Effector CD8-positive, alpha-beta T cell (primary cell): ENCODE results near the gene SORCS2.
"Not testable (repeated sequence)": the region's sequence is repeated elsewhere in the genome, so short reads cannot be mapped to it uniquely, and the experiment has no call there.

Source experiments
- DNase-seq: peaks from one replicate; lab custom pipeline; 2025; lab: John Stamatoyannopoulos, UW

Gene SORCS2

DNA sequence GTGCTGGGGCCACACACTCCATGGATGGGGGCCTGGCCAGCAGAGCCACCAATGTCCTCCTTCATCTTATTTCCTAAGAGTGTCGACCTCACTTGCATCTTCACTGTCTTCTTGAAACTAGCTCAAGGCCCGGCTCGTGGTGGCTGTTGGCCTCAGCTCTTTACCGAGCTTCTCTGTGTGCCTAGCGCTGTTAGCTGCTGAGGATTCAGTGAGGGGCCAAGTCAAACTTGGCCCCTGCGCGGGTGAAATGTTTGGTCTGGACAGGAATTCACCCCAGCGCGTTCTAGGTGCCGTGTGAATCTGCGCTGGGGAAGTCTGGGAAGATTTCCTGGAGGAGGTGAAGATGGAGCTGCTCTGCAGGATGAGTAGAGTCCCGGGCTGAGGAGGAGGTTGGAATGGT, 8.5 kb downstream of the SORCS2 start:
- DNase-seq, result no peak

DNA sequence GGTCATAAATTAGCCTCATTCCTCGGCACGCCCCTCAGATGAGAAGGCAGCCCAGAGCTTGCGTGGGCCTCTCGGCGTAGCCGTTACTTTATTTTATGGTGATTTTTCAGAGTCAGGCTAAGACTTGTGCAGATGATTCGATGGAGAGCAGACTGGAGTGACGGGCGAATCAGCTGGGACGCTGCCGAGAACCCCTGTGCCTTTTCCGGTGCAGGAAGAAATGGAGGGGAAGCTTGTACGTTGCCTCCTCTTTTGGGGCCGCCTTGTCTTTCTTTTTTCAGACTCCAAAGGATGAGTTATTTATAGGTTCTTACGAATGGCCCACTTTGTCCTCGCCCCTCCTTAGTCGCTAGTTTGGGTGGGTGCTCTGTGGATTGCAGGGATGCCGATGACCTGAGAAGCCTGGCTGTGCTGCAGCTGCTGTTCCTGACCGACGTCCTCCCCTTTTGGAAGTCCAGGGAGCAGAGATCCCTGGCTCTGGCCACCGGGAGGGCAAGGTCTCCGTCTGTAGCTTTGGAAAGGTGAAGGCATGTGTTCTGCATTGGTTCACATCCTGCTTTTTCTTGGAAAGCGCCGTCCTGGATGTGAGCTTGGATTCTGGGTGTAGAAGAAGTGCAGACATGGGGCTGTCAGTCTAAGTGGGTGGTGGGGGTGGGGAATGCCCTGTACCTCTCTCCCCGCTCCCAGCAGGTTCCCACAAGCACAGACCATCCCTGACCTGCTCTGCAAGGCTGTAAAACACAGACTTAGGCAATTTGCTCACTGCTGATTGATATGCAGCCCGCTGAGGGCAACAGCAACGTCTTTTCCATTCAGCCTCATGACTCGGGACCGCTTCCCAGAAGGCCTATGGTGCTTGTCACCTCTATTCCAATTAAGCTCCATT, 9.3 kb downstream of the SORCS2 start:
- DNase-seq, result no peak

GRCh38 chr4:7202411-7202810, 10.1 kb downstream of the SORCS2 start:
- DNase-seq, result no peak

DNA sequence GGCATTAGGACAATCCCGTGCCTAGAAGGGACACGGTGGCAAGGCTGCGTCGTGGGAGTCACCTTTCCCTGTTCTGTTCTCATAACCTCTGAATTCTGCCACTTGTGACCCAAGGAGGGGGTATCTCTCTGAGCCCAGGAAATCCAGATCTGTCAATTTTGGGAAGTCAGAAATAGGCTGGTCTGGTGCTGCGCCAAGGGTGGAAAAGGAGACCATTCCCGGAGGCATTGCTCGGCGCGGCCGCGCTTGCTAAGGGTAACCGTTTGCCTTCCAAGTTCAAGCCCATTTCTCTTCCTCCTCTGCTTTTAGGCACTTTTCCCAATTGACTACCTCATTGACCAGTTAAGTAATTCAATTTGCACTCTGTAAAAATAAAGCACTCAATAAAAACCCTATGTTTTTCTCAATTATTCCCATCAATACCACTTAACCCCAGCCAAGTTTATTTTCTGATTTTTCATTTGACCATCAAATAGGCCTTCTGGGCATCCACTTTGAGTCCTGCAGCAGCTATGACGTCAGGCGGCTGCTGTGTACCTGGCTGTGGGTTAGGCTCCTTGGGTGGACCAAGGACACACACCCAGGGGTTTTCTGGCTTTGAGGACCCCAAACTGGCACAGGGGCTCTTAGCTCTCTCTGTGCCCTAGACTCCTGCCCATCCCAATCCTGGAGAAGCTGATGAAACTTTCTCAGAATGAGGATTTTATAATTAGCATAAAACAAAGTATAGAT, 12.5 kb downstream of the SORCS2 start:
- no peak for DNase-seq

DNA sequence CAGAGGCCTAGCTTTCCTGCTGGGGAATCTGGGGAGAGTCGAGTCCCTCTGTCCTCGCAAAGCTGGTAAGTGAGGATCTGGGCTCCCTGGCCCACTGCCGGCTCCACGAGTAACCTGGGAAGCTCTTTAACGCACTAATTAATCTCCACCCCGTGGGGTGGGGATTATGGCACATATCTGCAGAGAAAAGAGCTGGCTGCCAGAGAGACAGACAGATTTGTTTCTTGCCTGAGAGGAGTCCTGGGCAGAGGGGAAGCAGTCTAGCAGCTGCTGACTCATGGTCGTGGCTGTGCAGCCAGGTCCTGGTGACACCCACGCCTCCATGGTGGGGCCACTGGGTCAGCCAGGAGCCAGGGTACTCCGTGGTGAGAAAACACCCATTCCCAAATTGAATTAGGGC, 14.0 kb downstream of the SORCS2 start:
- DNase-seq, result no peak

- no peak for DNase-seq
These were observed 14.7 kb downstream of the SORCS2 start for GRCh38 chr4:7206911-7207567.

DNA sequence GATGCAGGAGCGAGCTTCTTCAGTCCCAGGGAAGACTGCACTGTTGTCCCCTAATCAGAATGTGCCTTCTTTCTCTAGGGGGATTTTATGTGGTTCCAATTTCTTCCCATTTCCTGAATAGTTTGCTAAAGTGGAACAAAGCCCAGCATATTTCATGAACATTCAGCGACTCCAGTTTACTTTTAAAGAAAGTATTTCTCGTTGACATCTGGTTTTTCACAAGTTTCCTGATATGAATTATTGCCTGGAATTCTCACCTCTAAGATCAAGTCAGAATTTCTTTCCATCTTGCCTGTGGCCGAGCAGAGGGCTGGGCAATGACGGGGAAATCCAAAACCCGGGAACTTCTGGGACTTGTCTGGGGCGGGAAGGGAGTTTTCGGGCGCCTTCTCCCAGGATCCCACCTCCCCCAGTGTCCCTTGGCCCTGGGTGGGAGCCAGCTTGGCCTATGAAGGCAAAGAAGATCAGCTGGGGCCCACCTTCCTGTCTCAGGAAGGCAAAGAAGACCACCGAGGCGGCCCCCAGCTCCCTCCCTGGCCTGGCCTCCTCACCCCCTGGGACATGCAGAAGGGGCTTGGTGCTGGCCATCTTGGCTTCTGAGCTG, 15.4 kb downstream of the SORCS2 start:
- no peak for DNase-seq

GRCh38 chr4:7208509-7209451, 16.4 kb downstream of the SORCS2 start:
- DNase-seq, result no peak

- no peak for DNase-seq
These were observed 17.4 kb downstream of the SORCS2 start for GRCh38 chr4:7209699-7210098.

DNA sequence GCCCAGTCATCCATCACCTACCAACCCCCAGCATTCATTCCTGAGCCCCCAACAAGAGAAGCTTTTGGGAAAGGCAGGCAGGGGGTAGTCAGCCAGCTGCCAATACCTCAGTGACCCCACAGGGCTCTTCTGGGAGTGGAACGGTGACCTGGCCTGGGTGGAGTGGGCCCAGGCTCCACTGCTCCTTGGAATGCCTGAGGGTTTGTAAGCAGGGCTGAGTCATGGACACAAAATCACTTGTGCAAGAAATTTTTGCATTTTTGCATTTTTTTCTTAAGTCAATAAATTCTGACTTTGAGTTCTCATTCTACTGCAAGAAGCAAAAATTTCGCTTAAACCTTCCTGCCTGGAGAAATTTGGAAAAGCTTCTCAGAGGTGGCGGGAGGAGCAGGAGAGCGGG, 18.5 kb downstream of the SORCS2 start:
- DNase-seq, result no peak

DNA sequence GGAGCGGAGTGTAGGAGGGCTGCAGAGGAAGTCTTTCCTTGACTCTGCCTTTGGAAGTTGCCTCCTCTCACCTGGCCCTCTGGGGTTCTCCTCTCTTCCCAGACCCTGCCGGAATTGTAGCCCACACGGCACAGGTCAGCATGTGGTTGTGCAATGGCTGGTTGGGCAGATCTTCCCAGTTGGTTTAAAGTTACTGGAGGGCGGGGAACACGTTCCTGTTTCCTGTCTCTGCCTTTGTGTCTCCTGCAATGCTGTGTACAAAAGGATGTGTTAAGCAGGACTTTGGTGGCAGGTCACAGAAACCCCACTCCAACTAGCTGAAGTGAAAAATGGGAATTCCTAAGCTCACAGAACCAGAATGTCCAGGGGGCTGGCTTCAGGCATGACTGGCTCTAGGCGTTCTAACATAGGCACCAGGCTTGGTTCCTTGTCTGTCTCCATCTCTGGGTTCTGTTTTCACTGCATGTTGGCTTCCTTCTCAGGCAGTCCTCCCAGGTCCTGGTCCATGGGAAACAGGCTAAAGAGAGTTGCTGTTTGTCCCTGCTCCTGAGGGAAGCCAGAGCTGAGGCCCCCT, 19.9 kb downstream of the SORCS2 start:
- DNase-seq, result no peak

- no peak for DNase-seq
These were observed 20.6 kb downstream of the SORCS2 start for GRCh38 chr4:7212921-7213320.

- DNase-seq, result no peak
These were observed 21.5 kb downstream of the SORCS2 start for GRCh38 chr4:7213807-7214206.

GRCh38 chr4:7214359-7214758, 22.0 kb downstream of the SORCS2 start:
- no peak for DNase-seq

DNA sequence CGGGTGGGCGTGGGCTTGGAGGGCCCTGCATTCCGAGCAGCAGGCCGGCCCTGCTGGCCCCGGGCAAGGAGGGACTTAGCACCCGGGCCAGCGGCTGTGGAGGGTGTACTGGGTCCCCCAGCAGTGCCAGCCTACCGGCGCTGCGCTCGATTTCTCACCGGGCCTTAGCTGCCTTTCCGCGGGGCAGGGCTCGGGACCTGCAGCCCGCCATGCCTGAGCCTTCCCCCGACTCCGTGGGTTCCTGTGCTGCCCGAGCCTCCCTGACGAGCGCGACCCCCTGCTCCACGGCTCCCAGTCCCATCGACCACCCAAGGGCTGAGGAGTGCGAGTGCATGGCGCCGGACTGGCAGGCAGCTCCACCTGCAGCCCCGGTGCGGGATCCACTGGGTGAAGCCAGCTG, 22.8 kb downstream of the SORCS2 start:
- DNase-seq, result not testable (repeated sequence)

- no peak for DNase-seq
These were observed 24.7 kb downstream of the SORCS2 start for GRCh38 chr4:7217039-7217438.

DNA sequence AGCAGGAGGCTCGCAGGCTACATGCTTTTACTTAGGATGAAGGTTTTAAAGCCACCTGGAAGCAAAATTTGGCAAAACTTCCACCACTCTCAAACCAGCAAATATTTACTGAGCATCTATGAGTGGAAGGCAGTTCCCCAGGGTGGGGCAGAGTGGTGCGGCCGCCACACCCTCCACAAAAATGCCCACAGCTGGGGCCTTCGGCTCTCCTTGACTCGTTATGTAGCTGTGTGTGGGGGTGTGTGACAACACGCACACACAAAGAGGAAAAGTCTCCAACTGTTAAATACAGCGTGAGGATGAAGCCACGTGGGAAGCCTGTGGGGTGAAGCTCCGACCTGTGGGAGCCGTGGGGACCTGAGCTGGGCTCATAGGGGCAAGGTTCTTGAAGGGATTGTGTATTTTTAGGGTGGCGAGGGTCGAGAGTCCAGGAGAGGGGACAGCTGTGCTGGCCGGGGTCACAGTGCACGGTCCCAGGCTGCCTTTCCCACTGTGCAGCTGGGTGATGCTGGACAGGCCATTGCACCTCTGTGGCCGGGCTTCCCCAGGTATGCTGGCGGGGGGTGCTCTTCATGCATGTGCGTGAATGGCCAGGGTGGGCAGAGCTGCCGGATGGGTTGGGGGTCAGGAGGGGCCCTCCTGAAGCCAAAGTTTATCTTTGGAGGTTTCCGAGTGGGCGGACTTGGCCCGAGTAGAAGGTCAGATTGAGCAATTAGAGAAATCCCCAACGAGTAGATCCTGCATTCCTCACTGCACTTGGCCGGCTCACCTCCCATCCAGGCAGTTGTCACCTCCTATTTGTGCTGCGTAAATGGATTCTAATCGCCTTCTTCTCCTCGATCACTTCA, 25.4 kb downstream of the SORCS2 start:
- no peak for DNase-seq

DNA sequence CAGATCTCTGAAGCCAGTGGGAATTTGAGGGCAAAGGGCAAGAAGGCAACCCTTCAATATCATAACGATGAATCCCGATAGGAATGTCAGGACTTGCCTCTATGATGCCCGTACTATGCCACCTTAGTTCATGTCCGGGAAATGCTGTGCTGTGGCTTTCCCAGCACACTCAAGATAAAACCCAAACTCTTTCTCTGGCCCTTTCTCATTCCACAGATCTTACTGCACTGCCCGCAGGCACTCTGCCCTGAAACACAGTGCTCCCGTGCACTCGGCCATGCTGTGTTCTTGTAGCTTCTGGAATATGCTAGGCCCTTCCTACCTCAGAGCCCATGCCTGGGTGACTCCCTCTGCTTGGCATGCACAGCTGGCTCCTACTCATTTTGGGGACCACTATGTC, 26.3 kb downstream of the SORCS2 start:
- no peak for DNase-seq

GRCh38 chr4:7222521-7222920, 30.2 kb downstream of the SORCS2 start:
- no peak for DNase-seq

DNA sequence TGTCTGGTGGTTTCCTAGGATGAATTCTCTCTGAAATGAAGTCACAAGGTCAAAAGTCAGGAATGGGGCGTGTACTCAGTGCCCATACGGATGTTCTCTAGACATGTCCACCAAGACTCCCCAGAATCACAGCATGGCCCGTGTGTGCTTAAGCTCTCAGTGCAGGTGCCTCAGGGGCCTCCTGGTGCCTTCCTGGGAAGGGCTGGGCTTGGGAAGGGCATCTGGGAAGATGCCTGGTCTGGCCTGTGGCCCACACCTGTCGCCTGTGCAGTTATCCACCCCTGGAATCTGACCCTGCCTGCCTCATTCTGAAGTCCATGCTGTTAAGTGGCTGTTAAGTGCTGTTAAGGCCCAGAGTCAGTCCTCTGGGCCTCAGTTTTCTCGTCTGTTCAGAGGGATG, 31.2 kb downstream of the SORCS2 start:
- no peak for DNase-seq
